OCI-LY1 (cell line): Measurements from ENCODE around the gene HIPK1.

Experiments used
- H2AFZ ChIP-seq: fragments of 200-600 bp; sonication (generic), shearing (Covaris generic); 2 replicates; pipeline ENCODE4 v1.6.0; 2014; ENCODE audit warnings: antibody characterized with exemption, mild to moderate bottlenecking, low read length
- H3F3A ChIP-seq: fragments of 200-600 bp; sonication (generic), shearing (Covaris generic); 2 replicates; pipeline ENCODE4 v1.6.0; 2014; ENCODE audit warnings: mild to moderate bottlenecking, antibody characterized with exemption, low read length, moderate library complexity; ENCODE audit not compliant: insufficient read depth
- H3K27ac ChIP-seq: fragments of 200-600 bp; sonication (generic); 2 replicates; pipeline ENCODE4 v1.5.1; 2014; ENCODE audit warnings: low read length, mixed run types, mild to moderate bottlenecking, low read depth; ENCODE audit not compliant: poor library complexity, severe bottlenecking
- H3K27me3 ChIP-seq: fragments of 200-600 bp; sonication (generic); 2 replicates; pipeline ENCODE4 v1.6.0; 2014; ENCODE audit warnings: antibody characterized with exemption, mild to moderate bottlenecking, low read length, moderate library complexity; ENCODE audit not compliant: insufficient read depth
- H3K36me3 ChIP-seq: fragments of 200-600 bp; sonication (generic); 2 replicates; pipeline ENCODE4 v1.6.1; 2014; ENCODE audit warnings: mild to moderate bottlenecking, antibody characterized with exemption, low read length, moderate library complexity, mixed read lengths; ENCODE audit not compliant: insufficient read depth
- H3K4me1 ChIP-seq: fragments of 200-600 bp; sonication (generic); 2 replicates; pipeline ENCODE4 v1.5.1; 2014; ENCODE audit warnings: mild to moderate bottlenecking, low read length, moderate library complexity; ENCODE audit not compliant: insufficient read depth, severe bottlenecking
- H3K4me2 ChIP-seq: fragments of 200-600 bp; sonication (generic), shearing (Covaris generic); 2 replicates; pipeline ENCODE4 v1.6.1; 2014; ENCODE audit warnings: low read length
- H3K4me3 ChIP-seq: fragments of 200-600 bp; sonication (generic); 2 replicates; pipeline ENCODE4 v1.5.1; 2014; ENCODE audit warnings: low read length, low read depth, mild to moderate bottlenecking, mixed read lengths; ENCODE audit not compliant: poor library complexity, severe bottlenecking
- H3K79me2 ChIP-seq: fragments of 200-600 bp; shearing (Covaris generic); 2 replicates; pipeline ENCODE4 v1.6.1; 2016; ENCODE audit warnings: mixed run types, low read length, mixed read lengths; ENCODE audit not compliant: insufficient read depth
- H3K9ac ChIP-seq: fragments of 200-600 bp; sonication (generic), shearing (Covaris generic); 2 replicates; pipeline ENCODE4 v1.6.1; 2014; ENCODE audit warnings: mild to moderate bottlenecking, low read length, mixed read lengths
- H3K9me2 ChIP-seq: fragments of 200-600 bp; sonication (generic), shearing (Covaris generic); 2 replicates; pipeline ENCODE4 v1.6.1; 2014; ENCODE audit warnings: low read depth, mild to moderate bottlenecking, low read length, mixed read lengths
- H3K9me3 ChIP-seq: fragments of 200-600 bp; shearing (Covaris generic); 2 replicates; pipeline ENCODE4 v1.6.1; 2014; ENCODE audit warnings: low read length, mixed read lengths
- H4K20me1 ChIP-seq: fragments of 200-600 bp; sonication (generic), shearing (Covaris generic); 2 replicates; pipeline ENCODE4 v1.6.0; 2016; ENCODE audit warnings: mild to moderate bottlenecking, low read length; ENCODE audit not compliant: insufficient read depth
- CTCF ChIP-seq: fragments of 200-600 bp; sonication (generic), shearing (Covaris generic); IDR thresholded peaks from 2 replicates; pipeline ENCODE4 v1.5.1; 2017; ENCODE audit warnings: mild to moderate bottlenecking, antibody characterized with exemption, low read length, moderate library complexity, mixed read lengths
- EZH2 ChIP-seq: fragments of 200-600 bp; sonication (generic), shearing (Covaris generic); IDR thresholded peaks from 2 replicates; pipeline ENCODE4 v1.8.0; 2017; ENCODE audit warnings: borderline replicate concordance, mixed run types, mild to moderate bottlenecking, antibody characterized with exemption, low read length, moderate library complexity, mixed read lengths

Gene HIPK1

GRCh38 chr1:113983826-113984225, 54.7 kb downstream of the HIPK1 start:
- Histone ChIP-seq H3K4me1 (no peaks in the 10 kb centered on the region), H3K9me2 (no peaks in the 10 kb centered on the region), H3K27me3 (no peaks in the 10 kb centered on the region; the same call in 1 of the 2 replicates), H3F3A (no peaks in the 10 kb centered on the region), H3K36me3 (no peaks in the 10 kb centered on the region), H3K27ac (no peak overlapping the region), H2AFZ (no peak overlapping the region), H3K4me2 (no peak overlapping the region), H3K9ac (no peak overlapping the region), H4K20me1 (no peaks in the 10 kb centered on the region), H3K9me3 (no peaks in the 10 kb centered on the region), H3K4me3 (no peak overlapping the region), H3K79me2 (no peaks in the 10 kb centered on the region)
- no peak for TF ChIP-seq EZH2
- TF ChIP-seq CTCF: no peak

GRCh38 chr1:113984710-113985109, 55.6 kb downstream of the HIPK1 start:
- Histone ChIP-seq H2AFZ (no peak overlapping the region), H3K9me3 (no peaks in the 10 kb centered on the region), H3K4me2 (no peak overlapping the region), H3K79me2 (no peaks in the 10 kb centered on the region), H3K9me2 (no peaks in the 10 kb centered on the region), H3K4me1 (no peaks in the 10 kb centered on the region), H3K4me3 (no peak overlapping the region), H3K36me3 (no peaks in the 10 kb centered on the region), H3K27ac (no peak overlapping the region), H3K27me3 (no peaks in the 10 kb centered on the region; the same call in 1 of the 2 replicates), H4K20me1 (no peaks in the 10 kb centered on the region), H3F3A (no peaks in the 10 kb centered on the region), H3K9ac (no peak overlapping the region)
- TF ChIP-seq EZH2 (no peak), CTCF (no peak)

GRCh38 chr1:113986802-113987201, 57.7 kb downstream of the HIPK1 start:
- Histone ChIP-seq H4K20me1 (no peaks in the 10 kb centered on the region), H3K4me3 (no peak overlapping the region), H3K9ac (no peak overlapping the region), H3K27me3 (no peaks in the 10 kb centered on the region; the same call in 1 of the 2 replicates), H3K27ac (no peak overlapping the region), H3K36me3 (no peaks in the 10 kb centered on the region), H2AFZ (no peak overlapping the region), H3F3A (no peaks in the 10 kb centered on the region), H3K4me1 (no peaks in the 10 kb centered on the region), H3K4me2 (no peak overlapping the region), H3K9me2 (no peaks in the 10 kb centered on the region), H3K9me3 (no peaks in the 10 kb centered on the region), H3K79me2 (no peaks in the 10 kb centered on the region)
- TF ChIP-seq EZH2: no peak
- no peak for TF ChIP-seq CTCF
